OCI-LY1 (cell line): ENCODE measurements around the gene PAK3.

Experiments
- CTCF ChIP-seq: fragments of 200-600 bp; sonication (generic), shearing (Covaris generic); IDR thresholded peaks from 2 replicates; pipeline ENCODE4 v1.5.1; 2017; ENCODE audit warnings: mild to moderate bottlenecking, antibody characterized with exemption, low read length, moderate library complexity, mixed read lengths
- EZH2 ChIP-seq: fragments of 200-600 bp; sonication (generic), shearing (Covaris generic); IDR thresholded peaks from 2 replicates; pipeline ENCODE4 v1.8.0; 2017; ENCODE audit warnings: borderline replicate concordance, mixed run types, mild to moderate bottlenecking, antibody characterized with exemption, low read length, moderate library complexity, mixed read lengths

DNA sequence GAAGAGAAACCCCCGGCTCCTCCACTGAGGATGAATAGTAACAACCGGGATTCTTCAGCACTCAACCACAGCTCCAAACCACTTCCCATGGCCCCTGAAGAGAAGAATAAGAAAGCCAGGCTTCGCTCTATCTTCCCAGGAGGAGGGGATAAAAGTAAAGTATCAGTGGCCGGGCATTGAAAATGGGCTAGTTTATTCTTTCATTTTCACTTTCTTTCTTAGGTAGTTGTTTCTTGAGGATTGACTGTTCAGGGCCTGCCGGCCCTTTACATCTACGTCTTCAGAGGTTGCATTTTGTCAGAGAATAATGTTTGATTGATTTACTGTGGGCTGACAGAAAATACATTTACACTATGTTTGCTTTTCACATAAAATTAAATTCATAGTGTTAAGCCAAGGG, 27.1 kb downstream of the PAK3 start:
- TF ChIP-seq CTCF (no peak), EZH2 (no peak)
